HCT116 (cell line): ENCODE results near the gene BLTP3A. TPM values are rescaled to one million over a fixed set of nuclear protein-coding genes. Genes with fewer than 3 reads are reported as not detected.
"Not testable (repeated sequence)": the region's sequence is repeated elsewhere in the genome, so short reads cannot be mapped to it uniquely, and the experiment has no call there.

ENCODE experiments used
- ATAC-seq: fragments of 200-7000 bp; cut with Tn5 transposase; 2 replicates; pipeline ENCODE4 v1.9.1; 2020; ENCODE audit warnings: mild to moderate bottlenecking, moderate library complexity
- BruUV-seq: library from RNA; stranded (reverse); fragments of 400-500 nt; replicated peaks from 2 replicates; lab custom pipeline; 2021; lab: Mats Ljungman, UMichigan
- CTCF ChIA-PET: fragments of 300-600 bp; sonication (Branson Sonifier 250); formaldehyde crosslinking; loops from one replicate; lab custom pipeline; 2021; ENCODE audit warnings: antibody characterized with exemption; lab: Charles Lee
- POLR2A ChIA-PET: fragments of 300-600, 350-600 bp; sonication (Branson Sonifier 250); formaldehyde crosslinking; loops from one replicate; lab custom pipeline; 2021; ENCODE audit warnings: antibody characterized with exemption; lab: Charles Lee
- RAD21 ChIA-PET, 2 experiments: fragments of 300-600 bp; sonication (Branson Sonifier 250); formaldehyde crosslinking; loops; one replicate each; lab custom pipeline; 2023; ENCODE audit warnings: low total read pairs in 2 of 2; ENCODE audit not compliant: uncharacterized antibody in 2 of 2, unreplicated experiment in 2 of 2, low non-redundant PET in 1 of 2; lab: Charles Lee
- DNase-seq: peaks from one replicate; pipeline ENCODE4 v3.0.0-alpha.2; 2010; ENCODE audit warnings: low read depth, low spot score
- H2AFZ ChIP-seq: fragments of 200-600 bp; shearing (Covaris generic), sonication (generic); 2 replicates; pipeline ENCODE4 v1.6.1; 2017; ENCODE audit warnings: low read depth, mixed run types, mixed read lengths, antibody characterized with exemption, low read length; ENCODE audit not compliant: poor library complexity, severe bottlenecking
- H3K27ac ChIP-seq: 2 replicates; pipeline ENCODE4 v1.5.1; 2012; ENCODE audit warnings: low read depth, low read length
- H3K27me3 ChIP-seq: fragments of 200-600 bp; sonication (generic); 2 replicates; pipeline ENCODE4 v1.6.1; 2016; ENCODE audit warnings: mixed run types, low read length, mixed read lengths; ENCODE audit not compliant: insufficient read depth
- H3K36me3 ChIP-seq, 2 experiments: fragments of 200-500 bp in 1 of 2; fragments of 200-600 bp in 1 of 2; sonication (Bioruptor generic) in 1 of 2; sonication (generic) in 1 of 2; 2 replicates each; pipeline versions ENCODE4 v1.5.1 to v1.6.1; 2014 to 2016; ENCODE audit warnings: low read length in 2 of 2, inconsistent platforms in 1 of 2, mixed read lengths in 1 of 2, mixed run types in 1 of 2; ENCODE audit not compliant: insufficient read depth in 2 of 2, control insufficient read depth in 1 of 2
- H3K4me1 ChIP-seq, 2 experiments: fragments of 200-600 bp in 1 of 2; sonication (generic) in 1 of 2; 2 replicates each; pipeline versions ENCODE4 v1.5.1 to v1.6.1; 2012 to 2017; ENCODE audit warnings: low read length in 2 of 2, inconsistent platforms in 1 of 2, mild to moderate bottlenecking in 1 of 2, mixed read lengths in 1 of 2, mixed run types in 1 of 2, moderate library complexity in 1 of 2; ENCODE audit not compliant: insufficient read depth in 2 of 2, control insufficient read depth in 1 of 2
- H3K4me2 ChIP-seq: fragments of 200-600 bp; sonication (generic); 2 replicates; pipeline ENCODE4 v1.6.1; 2017; ENCODE audit warnings: mixed run types, low read length, mixed read lengths
- H3K4me3 ChIP-seq, 2 experiments: fragments of 200-600 bp in 1 of 2; sonication (generic) in 1 of 2; replicated peaks in 1 of 2; 2 replicates each; pipeline ENCODE4 v1.5.1; 2011 to 2016; ENCODE audit warnings: low read length in 2 of 2, control low read depth in 1 of 2, low read depth in 1 of 2, mild to moderate bottlenecking in 1 of 2, mixed read lengths in 1 of 2, mixed run types in 1 of 2
- H3K79me2 ChIP-seq: fragments of 200-600 bp; sonication (generic); 2 replicates; pipeline ENCODE4 v1.6.1; 2017; ENCODE audit warnings: mild to moderate bottlenecking, mixed run types, low read length, moderate library complexity, mixed read lengths; ENCODE audit not compliant: insufficient read depth
- H3K9ac ChIP-seq: fragments of 200-600 bp; sonication (generic); 2 replicates; pipeline ENCODE4 v1.6.1; 2016; ENCODE audit warnings: low read length, mixed read lengths
- H3K9me2 ChIP-seq: fragments of 200-600 bp; sonication (generic), shearing (Covaris generic); 2 replicates; pipeline ENCODE4 v1.6.1; 2017; ENCODE audit warnings: mixed run types, mild to moderate bottlenecking, moderate library complexity; ENCODE audit not compliant: insufficient read depth
- H3K9me3 ChIP-seq, 2 experiments: fragments of 200-500 bp in 1 of 2; fragments of 200-600 bp in 1 of 2; sonication (Bioruptor generic) in 1 of 2; sonication (generic) in 1 of 2; 2 replicates each; pipeline ENCODE4 v1.6.1; 2014 to 2017; ENCODE audit warnings: low read length in 2 of 2, mixed read lengths in 2 of 2, inconsistent platforms in 1 of 2, low read depth in 1 of 2, mild to moderate bottlenecking in 1 of 2, mixed run types in 1 of 2, moderate library complexity in 1 of 2; ENCODE audit not compliant: control insufficient read depth in 1 of 2, insufficient read depth in 1 of 2
- H4K20me1 ChIP-seq: fragments of 200-600 bp; sonication (generic), shearing (Covaris generic); 2 replicates; pipeline ENCODE4 v1.6.1; 2017; ENCODE audit warnings: mixed run types, mild to moderate bottlenecking, moderate library complexity; ENCODE audit not compliant: insufficient read depth
- ATF3 ChIP-seq: IDR thresholded peaks from 2 replicates; pipeline ENCODE4 v1.6.1; 2012
- CBX3 ChIP-seq: IDR thresholded peaks from 2 replicates; pipeline ENCODE4 v1.6.1; 2012; ENCODE audit warnings: low read depth
- EZH2 ChIP-seq: fragments of 200-600 bp; sonication (generic); IDR thresholded peaks from 2 replicates; pipeline ENCODE4 v1.6.1; 2017; ENCODE audit warnings: antibody characterized with exemption, mixed run types
- FOSL1 ChIP-seq: IDR thresholded peaks from 2 replicates; pipeline ENCODE4 v1.6.1; 2012; ENCODE audit warnings: low read depth
- MAX ChIP-seq: IDR thresholded peaks from 2 replicates; pipeline ENCODE4 v1.6.1; 2012
- POLR2A ChIP-seq: IDR thresholded peaks from 2 replicates; pipeline ENCODE4 v1.7.0; 2011; ENCODE audit warnings: borderline replicate concordance; ENCODE audit not compliant: insufficient read depth, insufficient read length; ENCODE audit errors: extremely low read depth
- SIN3A ChIP-seq: IDR thresholded peaks from 2 replicates; pipeline ENCODE4 v1.6.1; 2012; ENCODE audit warnings: low read depth
- SRF ChIP-seq: IDR thresholded peaks from 2 replicates; pipeline ENCODE4 v1.6.1; 2012; ENCODE audit warnings: low read depth
- TCF7L2 ChIP-seq: IDR thresholded peaks from 2 replicates; pipeline ENCODE4 v1.7.0; 2011; ENCODE audit warnings: borderline replicate concordance, inconsistent platforms; ENCODE audit not compliant: insufficient read depth, insufficient read length; ENCODE audit errors: extremely low read depth
- YY1 ChIP-seq: IDR thresholded peaks from 2 replicates; pipeline ENCODE4 v1.6.1; 2011; ENCODE audit warnings: low read length, low read depth, moderate library complexity, mild to moderate bottlenecking; ENCODE audit not compliant: insufficient replicate concordance; ENCODE audit errors: extremely low read depth
- ZBTB33 ChIP-seq: IDR thresholded peaks from 2 replicates; pipeline ENCODE4 v1.6.1; 2011; ENCODE audit warnings: mild to moderate bottlenecking, low read length, moderate library complexity; ENCODE audit not compliant: insufficient replicate concordance; ENCODE audit errors: extremely low read depth
- ZNF274 ChIP-seq: fragments of 200-500 bp; sonication (Bioruptor generic); IDR thresholded peaks from 2 replicates; pipeline ENCODE4 v1.6.1; 2014; ENCODE audit warnings: mild to moderate bottlenecking, low read depth, low read length, inconsistent platforms
- intact Hi-C: fragments of 100-400 bp; cut with micrococcal nuclease; formaldehyde crosslinking; loops from 2 replicates; pipeline ENCODE4 v1.10.0; 2022
- total RNA-seq: library from RNA; stranded (reverse); gene quantifications from one replicate; pipeline ENCODE4 v1.2.1, GENCODE V29; 2021; ENCODE audit not compliant: unreplicated experiment

Gene BLTP3A
- total RNA-seq, 1 experiment from 2014 or later = 21.5 TPM

- H3K9ac ChIP-seq, H4K20me1 ChIP-seq, POLR2A ChIA-PET, BruUV-seq, H3K27ac ChIP-seq, intact Hi-C loops, H3K4me2 ChIP-seq, CTCF ChIA-PET, DNase-seq, RAD21 ChIA-PET, H3K36me3 ChIP-seq, H2AFZ ChIP-seq, H3K9me3 ChIP-seq, H3K27me3 ChIP-seq, ATAC-seq, H3K9me2 ChIP-seq, H3K4me3 ChIP-seq: not testable (repeated sequence)
- Histone ChIP-seq H3K79me2 (peaks cover 63% of the 10 kb centered on the region), H3K4me1 (peaks cover 19 to 46% of the 10 kb centered on the region in 2 experiments)
Observed at GRCh38 chr6:34809419-34809818, 17.5 kb downstream of the BLTP3A start.

GRCh38 chr6:34810017-34810882, 18.4 kb downstream of the BLTP3A start:
- CTCF ChIA-PET = no interaction called here
- peak overlapping the region; percentile 5; the same call in 1 of the 2 replicates for H3K27ac ChIP-seq
- no peak for TF ChIP-seq YY1
- TF ChIP-seq POLR2A = no peak
- TF ChIP-seq ZNF274 = no peak
- no peak for TF ChIP-seq ATF3
- no peak for TF ChIP-seq ZBTB33
- no peak; the same call in 1 of the 2 replicates for TF ChIP-seq FOSL1
- no peak for TF ChIP-seq MAX
- no peak for TF ChIP-seq TCF7L2
- no peak for TF ChIP-seq SIN3A
- no peak for TF ChIP-seq EZH2
- TF ChIP-seq CBX3 = no peak
- no peak for TF ChIP-seq SRF

More at GRCh38 chr6:34810017-34810882, 18.4 kb downstream of the BLTP3A start:
- no peaks in the 10 kb centered on the region for H3K9me3 ChIP-seq
- no TSS peak for BruUV-seq
- H3K4me3 ChIP-seq = no peak overlapping the region
- ATAC-seq (0 out of 2 replicates have a peak, but pooled peaks have one; percentile 36), DNase-seq (no peak)
- intact Hi-C loops = loop anchor here (5.0 kb wide), 1 partner anchor 348 kb away; no protein-coding TSS in a partner anchor
- ChIA-PET RAD21 (no interaction called here), POLR2A (interaction anchor here (0.6 kb wide), 1 partner anchor 31 kb away, joined by 3 read pairs; no protein-coding TSS in a partner anchor)
- H4K20me1 ChIP-seq = no peaks in the 10 kb centered on the region
- H2AFZ ChIP-seq = no peak overlapping the region
- no peaks in the 10 kb centered on the region for H3K27me3 ChIP-seq
- H3K36me3 ChIP-seq = no peaks in the 10 kb centered on the region
- H3K4me1 ChIP-seq = peaks cover 16 to 46% of the 10 kb centered on the region in 2 experiments
- H3K9me2 ChIP-seq = no peaks in the 10 kb centered on the region
- H3K9ac ChIP-seq = no peak overlapping the region
- peaks cover 64% of the 10 kb centered on the region for H3K79me2 ChIP-seq
- H3K4me2 ChIP-seq = peak overlapping the region; percentile 57
